Heart left ventricle (tissue), 16 donors: ENCODE data around the gene MAMDC2. TPM values are rescaled to one million over a fixed set of nuclear protein-coding genes. Genes with fewer than 3 reads are reported as not detected.

Experiments
- ATAC-seq, 4 donors: fragments of 200-7000 bp; cut with Tn5 transposase; one replicate each; pipeline ENCODE4 v1.9.1; 2020 to 2022; ENCODE audit warnings: moderate library complexity in 4 of 4, mild to moderate bottlenecking in 3 of 4, moderate number of reproducible peaks in 1 of 4
- DNase-seq, 5 donors: peaks; one replicate each; pipeline ENCODE4 v3.0.0-alpha.2; 2020
- H3K27ac ChIP-seq, 12 donors: fragments of 200-600 bp; sonication (generic) in 4 of 12; one replicate each; pipeline versions ENCODE4 v1.5.0 to v1.8.0; 2016 to 2022; ENCODE audit warnings: mild to moderate bottlenecking in 2 of 12
- H3K27me3 ChIP-seq, 9 donors: fragments of 200-600 bp; sonication (generic) in 2 of 9; one replicate each; pipeline versions ENCODE4 v1.5.1 to v1.8.0; 2016 to 2022; ENCODE audit warnings: mild to moderate bottlenecking in 3 of 9
- H3K36me3 ChIP-seq, 9 donors: fragments of 200-600 bp; sonication (generic) in 2 of 9; one replicate each; pipeline versions ENCODE4 v1.5.0 to v1.8.0; 2018 to 2022; ENCODE audit warnings: mild to moderate bottlenecking in 2 of 9
- H3K4me1 ChIP-seq, 12 donors: fragments of 200-600 bp; sonication (generic) in 4 of 12; one replicate each; pipeline versions ENCODE4 v1.5.0 to v1.8.0; 2016 to 2022; ENCODE audit warnings: mild to moderate bottlenecking in 3 of 12
- H3K4me3 ChIP-seq, 12 donors: fragments of 200-600 bp; sonication (generic) in 4 of 12; one replicate each; pipeline versions ENCODE4 v1.5.0 to v1.8.0; 2017 to 2022; ENCODE audit warnings: mild to moderate bottlenecking in 9 of 12, moderate library complexity in 4 of 12
- H3K9me3 ChIP-seq, 12 donors: fragments of 200-600 bp; sonication (generic) in 4 of 12; one replicate each; pipeline versions ENCODE4 v1.5.0 to v1.8.0; 2016 to 2022; ENCODE audit warnings: mild to moderate bottlenecking in 1 of 12
- POLR2A ChIP-seq, 2 donors: fragments of 450-650 bp; IDR thresholded peaks; one replicate each; pipeline ENCODE4 v1.6.1; 2017; ENCODE audit warnings: antibody characterized with exemption in 2 of 2, mild to moderate bottlenecking in 2 of 2, moderate library complexity in 2 of 2
- WGBS, 4 donors: extraction: QIAGEN DNeasy Blood & Tissue Kit in 2 of 4; methylation state at CpG; one replicate each; pipeline versions ENCODE4 v1.1.5 to v1.1.7; 2013 to 2018; 5-methylcytosine and 5-hydroxymethylcytosine counted together
- intact Hi-C, 10 donors: fragments of 100-400 bp; cut with DNase I; formaldehyde crosslinking; loops; one replicate each; pipeline versions ENCODE4 v1.11.1 to v1.14.2; 2022
- polyA plus RNA-seq, 2 donors: library from polyadenylated mRNA; stranded (reverse); fragments of 200-250 nt; gene quantifications; one replicate each; pipeline ENCODE4 v1.2.3, GENCODE V29; 2013
- total RNA-seq, 9 donors: library from RNA; depleted of rRNA in 2 of 9; stranded (reverse); fragments of >200 nt in 2 of 9; fragmentation: NEBNext Ultra II Directional in 3 of 9; extraction: Animal tissue kit (Norgen Biotek cat#: 25700) in 3 of 9; gene quantifications; one replicate each; pipeline versions ENCODE4 v1.1.0 to v1.2.4, GENCODE V29; 2016 to 2023
- TF ChIP-seq, protein P1 (sequence below), 12 donors: fragments of 200-600 bp; sonication (generic) in 4 of 12; IDR thresholded peaks; one replicate each; pipeline versions ENCODE4 v1.5.0 to v1.8.0; 2018 to 2022; ENCODE audit warnings: antibody characterized with exemption in 12 of 12, mild to moderate bottlenecking in 5 of 12
- donor health status: ischemic (EF 13 %, LVEDD 7.1; RV severe dilation, severe dysfunction).
- donor health status: healthy with polysubstance abuse.
- donor health status: DM: no; HTN: yes; CAD: no.
- donor health status: DM: no; HTN: no; CAD: no.
- donor health status: ischemic (EF 25% LVEDD 6.9; RV normal size, moderate dysfunction).
- donor health status: ischemic (EF 25% LVEDD 5.7; RV mildly dilated, moderate dysfunction).
- donor health status: healthy.
- donor health status: DM: yes; HTN: yes; CAD: no.
- donor health status: ischemic (EF 35%, LVEDD 5.7; RV mildly dilated, moderate dysfunction).
- donor health status: nonischemic (EF 11% LVEDD 7.7; RV severe dilation, severe dysfunction).
- donor health status: DM: yes; HTN: yes; CAD: no.
- donor health status: PGD.
- donor health status: ischemic (EF 29% LVEDD 5.4; RV normal size, mild dysfunction).
- donor health status: nonischemic (EF 23%, LVEDD 6.1; RV moderate dilation, normal function).

The MAMDC2 gene
- total and polyA plus RNA-seq, 11 donors: 2.5 to 23.9 (median 5.1) TPM

DNA sequence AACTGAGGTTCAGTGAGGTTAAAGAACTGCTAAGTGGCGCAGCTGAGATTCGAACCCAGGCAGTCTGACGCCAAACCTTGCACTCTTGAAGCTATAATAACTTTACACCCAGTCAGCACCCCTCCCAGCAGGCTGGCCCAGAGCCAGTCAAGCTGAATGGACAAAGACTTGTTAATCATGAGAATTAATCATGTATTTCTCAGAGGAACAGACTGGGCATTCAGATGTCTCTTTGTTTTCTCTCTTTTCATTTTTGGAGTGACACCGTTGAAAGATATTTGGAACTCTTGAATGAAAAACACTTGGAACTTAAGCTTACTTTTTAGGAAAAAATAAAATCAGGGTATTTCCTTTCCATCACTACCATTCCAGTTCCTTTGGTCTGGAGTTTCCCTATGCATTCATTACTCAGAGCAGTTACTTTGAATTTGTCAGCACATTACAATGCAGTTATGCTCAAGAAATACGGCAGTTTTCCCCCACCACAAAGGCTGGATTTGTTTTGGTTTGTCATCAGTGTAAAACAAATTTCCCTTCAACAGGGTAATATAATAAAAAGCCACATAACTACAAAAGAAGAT lies 22.6 kb upstream of the MAMDC2 start:
- ATAC-seq (no peak), DNase-seq (peak in 1 of 5 donors; percentile 41)
- intact Hi-C loops: no loop called here
- Histone ChIP-seq H3K9me3 (no peaks in the 10 kb centered on the region), H3K27me3 (no peaks in the 10 kb centered on the region), H3K4me3 (no peak overlapping the region), H3K36me3 (no peaks in the 10 kb centered on the region), H3K4me1 (no peaks in the 10 kb centered on the region), H3K27ac (no peak overlapping the region)
- TF ChIP-seq, protein P1, sequence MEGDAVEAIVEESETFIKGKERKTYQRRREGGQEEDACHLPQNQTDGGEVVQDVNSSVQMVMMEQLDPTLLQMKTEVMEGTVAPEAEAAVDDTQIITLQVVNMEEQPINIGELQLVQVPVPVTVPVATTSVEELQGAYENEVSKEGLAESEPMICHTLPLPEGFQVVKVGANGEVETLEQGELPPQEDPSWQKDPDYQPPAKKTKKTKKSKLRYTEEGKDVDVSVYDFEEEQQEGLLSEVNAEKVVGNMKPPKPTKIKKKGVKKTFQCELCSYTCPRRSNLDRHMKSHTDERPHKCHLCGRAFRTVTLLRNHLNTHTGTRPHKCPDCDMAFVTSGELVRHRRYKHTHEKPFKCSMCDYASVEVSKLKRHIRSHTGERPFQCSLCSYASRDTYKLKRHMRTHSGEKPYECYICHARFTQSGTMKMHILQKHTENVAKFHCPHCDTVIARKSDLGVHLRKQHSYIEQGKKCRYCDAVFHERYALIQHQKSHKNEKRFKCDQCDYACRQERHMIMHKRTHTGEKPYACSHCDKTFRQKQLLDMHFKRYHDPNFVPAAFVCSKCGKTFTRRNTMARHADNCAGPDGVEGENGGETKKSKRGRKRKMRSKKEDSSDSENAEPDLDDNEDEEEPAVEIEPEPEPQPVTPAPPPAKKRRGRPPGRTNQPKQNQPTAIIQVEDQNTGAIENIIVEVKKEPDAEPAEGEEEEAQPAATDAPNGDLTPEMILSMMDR (IDR thresholded peaks at IDR 0.05): no peak
- TF ChIP-seq POLR2A (IDR thresholded peaks at IDR 0.05): no peak
- WGBS, 4 donors: 65 to 71% (median 70%) methylated on average over 5 of the region's 5 CpGs

DNA sequence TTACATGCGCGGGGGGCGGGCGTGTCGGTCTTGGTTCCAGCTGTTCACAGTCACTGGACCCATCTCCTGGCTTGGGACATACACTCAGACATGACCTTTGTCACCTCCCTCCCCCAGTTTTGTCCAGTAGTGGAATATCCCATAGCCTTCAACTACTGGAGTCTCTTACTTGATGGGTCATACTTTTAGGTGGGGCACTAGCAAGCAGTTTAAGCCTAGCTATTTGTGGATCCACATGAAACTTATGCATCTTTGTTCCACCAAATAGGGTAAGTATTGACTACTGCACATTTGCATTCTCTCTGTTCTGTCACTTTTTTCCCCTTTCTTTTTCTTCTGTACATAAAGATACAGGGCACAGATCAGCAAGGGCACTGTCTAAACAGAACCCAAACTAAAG lies 15.4 kb upstream of the MAMDC2 start:
- Histone ChIP-seq H3K9me3 (peaks cover 0 to 3% (median 0%) of the 10 kb centered on the region in 12 donors), H3K36me3 (no peaks in the 10 kb centered on the region), H3K27ac (no peak overlapping the region), H3K4me1 (no peaks in the 10 kb centered on the region), H3K27me3 (no peaks in the 10 kb centered on the region), H3K4me3 (no peak overlapping the region)
- 75 to 80% (median 77%) methylated on average over 5 of the region's 5 CpGs for WGBS, 4 donors
- TF ChIP-seq POLR2A (IDR thresholded peaks at IDR 0.05): no peak
- intact Hi-C loops: no loop called here
- DNase-seq (no peak), ATAC-seq (no peak)

DNA sequence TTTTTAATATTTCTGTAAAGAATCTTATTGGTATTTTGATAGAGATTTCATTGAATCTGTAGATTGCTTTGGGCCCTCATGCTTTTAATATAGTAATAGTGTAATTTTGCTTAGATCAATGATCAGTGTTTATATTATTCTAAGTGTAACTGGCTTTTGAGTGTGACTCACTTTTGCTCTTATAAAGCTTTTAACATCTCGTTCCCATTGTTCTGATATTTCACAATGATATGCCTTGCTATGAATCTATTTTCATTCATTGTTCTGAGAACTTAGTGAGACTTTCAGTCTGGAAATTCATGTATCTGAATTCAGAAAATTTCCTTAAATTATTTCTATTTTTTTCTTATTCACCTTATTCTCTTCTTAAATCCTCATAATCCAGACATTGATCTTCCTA lies 13.5 kb upstream of the MAMDC2 start:
- Histone ChIP-seq H3K4me3 (no peak overlapping the region), H3K4me1 (no peaks in the 10 kb centered on the region), H3K9me3 (peaks cover 0 to 3% (median 0%) of the 10 kb centered on the region in 12 donors), H3K36me3 (no peaks in the 10 kb centered on the region), H3K27ac (no peak overlapping the region), H3K27me3 (no peaks in the 10 kb centered on the region)
- no peak for TF ChIP-seq POLR2A (IDR thresholded peaks at IDR 0.05)
- TF ChIP-seq, protein P1 (IDR thresholded peaks at IDR 0.05): no peak
- intact Hi-C loops: loop anchor here in 1 of 10 donors (10.0 kb wide), 1 partner anchor 55 kb away; no protein-coding TSS in a partner anchor
- WGBS, 4 donors: 81 to 87% (median 85%) methylated on average over 1 of the region's 1 CpG
- DNase-seq (no peak), ATAC-seq (no peak)

DNA sequence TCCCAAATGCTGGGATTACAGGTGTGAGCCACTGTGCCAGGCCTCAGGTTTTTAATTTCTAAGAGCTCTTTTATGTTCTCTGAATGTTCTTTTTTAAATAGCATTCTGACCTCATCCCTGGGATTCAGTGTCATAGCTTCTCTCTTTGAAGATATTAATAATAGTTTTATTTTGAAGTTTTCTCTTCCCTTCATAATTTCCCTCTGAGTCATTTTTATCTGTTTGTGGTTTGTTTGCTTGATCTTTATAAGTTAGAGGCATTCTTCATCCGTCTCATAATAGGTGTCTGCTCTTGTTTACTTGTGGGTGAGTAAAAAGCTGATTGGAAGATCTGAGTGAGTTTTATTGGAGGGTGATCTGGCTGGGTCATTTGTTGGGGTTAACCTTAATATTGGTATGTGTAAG lies 12.5 kb upstream of the MAMDC2 start:
- no peak overlapping the region for H3K27ac ChIP-seq
- H3K27me3 ChIP-seq: no peaks in the 10 kb centered on the region
- intact Hi-C loops: loop anchor here in 1 of 10 donors (10.0 kb wide), 1 partner anchor 54 kb away; no protein-coding TSS in a partner anchor
- H3K4me1 ChIP-seq: no peaks in the 10 kb centered on the region
- H3K9me3 ChIP-seq: peaks cover 0 to 3% (median 0%) of the 10 kb centered on the region in 12 donors
- TF ChIP-seq, protein P1 (IDR thresholded peaks at IDR 0.05): no peak
- no peak for TF ChIP-seq POLR2A (IDR thresholded peaks at IDR 0.05)
- WGBS, 4 donors: 72 to 76% (median 74%) methylated on average over 1 of the region's 1 CpG
- H3K36me3 ChIP-seq: no peaks in the 10 kb centered on the region
- DNase-seq (no peak), ATAC-seq (no peak)
- no peak overlapping the region for H3K4me3 ChIP-seq
